GM23338 (cell line): Measurements from ENCODE around the gene FAXDC2. TPM values are rescaled to one million over a fixed set of nuclear protein-coding genes. Genes with fewer than 3 reads are reported as not detected.

Experiments
- ATAC-seq: fragments of 200-7000 bp; cut with Tn5 transposase; 3 replicates; pipeline ENCODE4 v1.9.1; 2020
- DNase-seq: peaks from one replicate; pipeline ENCODE4 v3.0.0-alpha.2; 2015; ENCODE audit warnings: low spot score
- H2AFZ ChIP-seq: fragments of 200-600 bp; sonication (generic); 2 replicates; pipeline ENCODE4 v1.8.0; 2016; ENCODE audit warnings: antibody characterized with exemption, mild to moderate bottlenecking, moderate library complexity
- H3F3A ChIP-seq: fragments of 200-600 bp; sonication (generic); replicated peaks from 2 replicates; pipeline ENCODE4 v1.8.0; 2017; ENCODE audit warnings: antibody characterized with exemption, mixed run types, low read depth
- H3K27ac ChIP-seq: fragments of 200-600 bp; sonication (generic); 2 replicates; pipeline ENCODE4 v1.6.1; 2016; ENCODE audit warnings: low read depth
- H3K27me3 ChIP-seq: fragments of 200-600 bp; sonication (generic); 2 replicates; pipeline ENCODE4 v1.8.0; 2016; ENCODE audit warnings: mild to moderate bottlenecking, mixed run types, moderate library complexity; ENCODE audit not compliant: insufficient read depth
- H3K36me3 ChIP-seq: fragments of 200-600 bp; sonication (generic); 2 replicates; pipeline ENCODE4 v1.8.0; 2016; ENCODE audit warnings: mild to moderate bottlenecking; ENCODE audit not compliant: insufficient read depth
- H3K4me1 ChIP-seq: fragments of 200-600 bp; sonication (generic); 2 replicates; pipeline ENCODE4 v1.8.0; 2016; ENCODE audit warnings: mild to moderate bottlenecking, moderate library complexity; ENCODE audit not compliant: insufficient read depth
- H3K4me2 ChIP-seq: fragments of 200-600 bp; sonication (generic); 2 replicates; pipeline ENCODE4 v1.7.1; 2017; ENCODE audit warnings: mixed run types
- H3K4me3 ChIP-seq: fragments of 200-600 bp; sonication (generic); 2 replicates; pipeline ENCODE4 v1.6.1; 2016; ENCODE audit warnings: mixed run types
- H3K79me2 ChIP-seq: fragments of 200-600 bp; sonication (generic); replicated peaks from 2 replicates; pipeline ENCODE4 v1.8.0; 2017; ENCODE audit warnings: mild to moderate bottlenecking; ENCODE audit not compliant: insufficient read depth
- H3K9me2 ChIP-seq: fragments of 200-600 bp; sonication (generic); 2 replicates; pipeline ENCODE4 v1.8.0; 2017; ENCODE audit not compliant: insufficient read depth
- H4K20me1 ChIP-seq: fragments of 200-600 bp; sonication (generic); replicated peaks from 2 replicates; pipeline ENCODE4 v1.8.0; 2017; ENCODE audit warnings: mild to moderate bottlenecking; ENCODE audit not compliant: insufficient read depth
- H3K27ac Mint-ChIP-seq: 2 replicates; pipeline ENCODE4 v1.8.0; 2020; ENCODE audit warnings: inconsistent platforms, mild to moderate bottlenecking, moderate library complexity, mixed read lengths
- H3K27me3 Mint-ChIP-seq: 3 replicates; pipeline ENCODE4 v1.8.0; 2022; ENCODE audit warnings: low read depth, mild to moderate bottlenecking, moderate library complexity, mixed read lengths, inconsistent platforms; ENCODE audit not compliant: insufficient read depth, poor library complexity
- H3K36me3 Mint-ChIP-seq: 3 replicates; pipeline ENCODE4 v1.8.0; 2021; ENCODE audit warnings: low read depth, mild to moderate bottlenecking, inconsistent platforms, moderate library complexity, mixed read lengths
- H3K4me1 Mint-ChIP-seq: 3 replicates; pipeline ENCODE4 v1.8.0; 2020; ENCODE audit warnings: mild to moderate bottlenecking, inconsistent platforms, mixed read lengths
- H3K4me3 Mint-ChIP-seq: 3 replicates; pipeline ENCODE4 v1.8.0; 2021; ENCODE audit warnings: moderate library complexity, mild to moderate bottlenecking, inconsistent platforms, mixed read lengths
- H3K9me3 Mint-ChIP-seq: 3 replicates; pipeline ENCODE4 v1.8.0; 2020; ENCODE audit warnings: moderate library complexity, mild to moderate bottlenecking, inconsistent platforms, mixed read lengths
- CREB1 ChIP-seq: fragments of 250-450 bp; sonication (Bioruptor Pico); IDR thresholded peaks from 2 replicates; pipeline ENCODE4 v1.5.0; 2020; ENCODE audit warnings: low read depth, mild to moderate bottlenecking, moderate library complexity
- ETS1 ChIP-seq: IDR thresholded peaks from 2 replicates; pipeline ENCODE4 v1.6.1; 2016; ENCODE audit warnings: antibody characterized with exemption
- EZH2 ChIP-seq: fragments of 200-600 bp; sonication (generic); IDR thresholded peaks from one replicate; pipeline ENCODE4 v1.8.0; 2017; ENCODE audit warnings: antibody characterized with exemption, mild to moderate bottlenecking, low read depth; ENCODE audit not compliant: unreplicated experiment
- EZH2phosphoT487 ChIP-seq: fragments of 200-600 bp; sonication (generic); IDR thresholded peaks from one replicate; pipeline ENCODE4 v1.8.1; 2018; ENCODE audit warnings: antibody characterized with exemption; ENCODE audit not compliant: unreplicated experiment
- JUNB ChIP-seq: IDR thresholded peaks from one replicate; pipeline ENCODE4 v1.6.1; 2016; ENCODE audit warnings: antibody characterized with exemption; ENCODE audit not compliant: unreplicated experiment
- NANOG ChIP-seq: IDR thresholded peaks from 2 replicates; pipeline ENCODE4 v1.6.1; 2016; ENCODE audit warnings: antibody characterized with exemption, borderline replicate concordance
- POLR2AphosphoS5 ChIP-seq: IDR thresholded peaks from 2 replicates; pipeline ENCODE4 v1.6.1; 2016; ENCODE audit warnings: antibody characterized with exemption, low read depth
- REST ChIP-seq: IDR thresholded peaks from one replicate; pipeline ENCODE4 v1.6.1; 2018; ENCODE audit warnings: antibody characterized with exemption; ENCODE audit not compliant: unreplicated experiment
- STAT1 ChIP-seq: IDR thresholded peaks from one replicate; pipeline ENCODE4 v1.6.1; 2016; ENCODE audit warnings: antibody characterized with exemption; ENCODE audit not compliant: unreplicated experiment
- ZNF114 ChIP-seq: fragments of 250-450 bp; sonication (Bioruptor Pico); IDR thresholded peaks from 2 replicates; pipeline ENCODE4 v1.5.0; 2020; ENCODE audit warnings: mild to moderate bottlenecking, moderate library complexity
- ZNF331 ChIP-seq: fragments of 250-450 bp; sonication (Bioruptor Pico); IDR thresholded peaks from 2 replicates; pipeline ENCODE4 v1.5.0; 2020; ENCODE audit warnings: low read depth, mild to moderate bottlenecking, moderate library complexity
- ZNF462 ChIP-seq: fragments of 250-450 bp; sonication (Bioruptor Pico); IDR thresholded peaks from 2 replicates; pipeline ENCODE4 v1.5.0; 2020; ENCODE audit warnings: mild to moderate bottlenecking, moderate library complexity
- polyA plus RNA-seq: library from polyadenylated mRNA; unstranded; fragments of >200 nt; fragmentation: Nextera tagmentation; extraction: Ambion mirVana; gene quantifications from 2 replicates; pipeline ENCODE4 v1.2.1, GENCODE V29; 2016
- total RNA-seq: library from RNA; depleted of rRNA; stranded (reverse); fragments of >200 nt; shearing (Covaris generic); gene quantifications from 2 replicates; pipeline ENCODE4 v1.2.3, GENCODE V29; 2014
- TF ChIP-seq, protein P1 (sequence below), 2 experiments: fragments of 200-600 bp in 1 of 2; sonication (generic) in 1 of 2; conservative IDR thresholded peaks; 2 replicates each; pipeline versions ENCODE4 v1.5.1 to v1.6.1; 2016 to 2017; ENCODE audit warnings: antibody characterized with exemption in 2 of 2, low read depth in 2 of 2, mild to moderate bottlenecking in 2 of 2, moderate library complexity in 1 of 2

FAXDC2 gene
- total and polyA plus RNA-seq, 2 experiments from 2014 or later, result 4.0 to 4.6 TPM

GRCh38 chr5:154866841-154867240 lies 16.4 kb upstream of the FAXDC2 start:
- TF ChIP-seq ZNF331 (CRISPR knock-in tag), result no peak
- no peak for TF ChIP-seq POLR2AphosphoS5
- no peak for TF ChIP-seq CREB1
- TF ChIP-seq EZH2phosphoT487, result no peak
- TF ChIP-seq EZH2, result no peak
- no peak for TF ChIP-seq JUNB
- TF ChIP-seq NANOG, result no peak
- TF ChIP-seq REST, result no peak
- TF ChIP-seq STAT1, result no peak
- no peak for TF ChIP-seq ZNF114 (CRISPR knock-in tag)
- TF ChIP-seq, protein P1, sequence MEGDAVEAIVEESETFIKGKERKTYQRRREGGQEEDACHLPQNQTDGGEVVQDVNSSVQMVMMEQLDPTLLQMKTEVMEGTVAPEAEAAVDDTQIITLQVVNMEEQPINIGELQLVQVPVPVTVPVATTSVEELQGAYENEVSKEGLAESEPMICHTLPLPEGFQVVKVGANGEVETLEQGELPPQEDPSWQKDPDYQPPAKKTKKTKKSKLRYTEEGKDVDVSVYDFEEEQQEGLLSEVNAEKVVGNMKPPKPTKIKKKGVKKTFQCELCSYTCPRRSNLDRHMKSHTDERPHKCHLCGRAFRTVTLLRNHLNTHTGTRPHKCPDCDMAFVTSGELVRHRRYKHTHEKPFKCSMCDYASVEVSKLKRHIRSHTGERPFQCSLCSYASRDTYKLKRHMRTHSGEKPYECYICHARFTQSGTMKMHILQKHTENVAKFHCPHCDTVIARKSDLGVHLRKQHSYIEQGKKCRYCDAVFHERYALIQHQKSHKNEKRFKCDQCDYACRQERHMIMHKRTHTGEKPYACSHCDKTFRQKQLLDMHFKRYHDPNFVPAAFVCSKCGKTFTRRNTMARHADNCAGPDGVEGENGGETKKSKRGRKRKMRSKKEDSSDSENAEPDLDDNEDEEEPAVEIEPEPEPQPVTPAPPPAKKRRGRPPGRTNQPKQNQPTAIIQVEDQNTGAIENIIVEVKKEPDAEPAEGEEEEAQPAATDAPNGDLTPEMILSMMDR (conservative IDR thresholded peaks at IDR 0.05; ENCODE audit: low read depth in 2 of 2), result no peak
- no peak for TF ChIP-seq ETS1
- TF ChIP-seq ZNF462, result no peak
- Mint-ChIP-seq H3K27ac (no peak overlapping the region), H3K9me3 (no peaks in the 10 kb centered on the region), H3K36me3 (peaks cover 60% of the 10 kb centered on the region), H3K27me3 (peaks cover 5% of the 10 kb centered on the region), H3K4me1 (no peaks in the 10 kb centered on the region; the same call in 2 of the 3 replicates), H3K4me3 (no peak overlapping the region)
- no peak overlapping the region for H2AFZ ChIP-seq
- H4K20me1 ChIP-seq, result peaks cover 20% of the 10 kb centered on the region
- no peaks in the 10 kb centered on the region for H3K4me1 ChIP-seq
- ATAC-seq (no peak), DNase-seq (no peak)
- H3K36me3 ChIP-seq, result peaks cover 49% of the 10 kb centered on the region
- H3F3A ChIP-seq, result 0 out of 2 replicates have a peak, but pooled peaks cover 14% of the 10 kb centered on the region
- H3K79me2 ChIP-seq, result peaks cover 46% of the 10 kb centered on the region
- no peaks in the 10 kb centered on the region for H3K27me3 ChIP-seq
- no peaks in the 10 kb centered on the region for H3K9me2 ChIP-seq
- no peak overlapping the region for H3K4me3 ChIP-seq
- no peak overlapping the region for H3K27ac ChIP-seq
- no peak overlapping the region for H3K4me2 ChIP-seq
